Suppressor macrophage treated with lipopolysaccharide for 4 hours (primary cell): ENCODE measurements around the gene NDUFB3.

ENCODE experiments used
- DNase-seq: peaks from one replicate; pipeline ENCODE4 v3.0.0-alpha.2; 2020

The NDUFB3 gene

DNA sequence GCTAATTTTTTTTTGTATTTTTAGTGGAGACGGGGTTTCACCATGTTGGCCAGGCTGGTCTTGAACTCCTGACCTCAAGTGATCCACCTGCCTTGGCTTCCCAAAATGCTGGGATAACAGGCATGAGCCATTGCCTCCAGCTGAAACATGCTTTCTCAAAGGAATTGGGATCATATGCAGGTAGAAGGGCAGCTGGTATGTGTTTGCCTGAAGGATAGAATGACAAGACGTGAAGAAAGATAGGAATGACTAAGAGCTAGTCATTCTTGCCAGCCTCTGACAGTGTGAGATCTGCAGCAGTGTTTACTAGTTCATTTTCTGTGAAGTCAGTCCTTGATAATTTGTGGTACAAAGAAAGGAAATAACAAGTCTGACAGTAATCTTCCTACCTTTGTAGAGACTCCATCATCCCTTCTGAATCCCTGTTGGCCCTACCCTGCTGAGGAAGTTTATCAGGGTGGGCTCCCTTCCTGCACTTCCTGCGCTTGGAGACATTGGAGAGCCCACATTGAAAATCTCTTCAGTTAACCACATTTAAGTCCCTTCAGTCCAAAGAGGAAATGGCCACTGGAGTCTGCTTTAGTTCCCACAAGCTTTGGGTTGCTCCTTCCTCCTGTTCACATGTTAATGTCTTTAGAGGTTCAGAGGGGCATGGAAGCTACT lies 58.9 kb downstream of the NDUFB3 start:
- peak; percentile 68 for DNase-seq

DNA sequence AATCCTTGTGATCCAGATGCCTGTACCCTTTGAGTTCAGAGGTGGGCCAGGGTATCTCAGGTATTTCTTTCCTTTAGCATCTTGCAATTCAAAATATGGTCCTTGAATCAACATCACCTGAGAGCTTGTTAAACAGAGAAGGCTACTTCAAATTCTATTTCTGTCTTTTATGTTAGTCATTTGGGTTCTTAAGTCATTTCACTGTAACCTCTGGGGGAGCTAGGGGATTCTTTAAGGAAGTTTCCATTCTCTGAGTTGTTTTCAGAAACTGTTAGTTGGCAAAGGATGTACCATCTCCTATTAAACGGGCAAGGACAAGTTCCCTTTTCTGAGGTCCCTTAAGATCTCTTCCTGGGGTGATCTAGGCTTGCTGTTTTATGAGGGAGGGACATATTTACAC lies 60.7 kb downstream of the NDUFB3 start:
- DNase-seq = peak; percentile 79
